GM19467 (cell line): ENCODE results near the gene CSF2.

Experiments used
- ATAC-seq: cut with Tn5 transposase; IDR thresholded peaks from one replicate; pipeline ENCODE4 v1.9.1; 2021; ENCODE audit warnings: mild to moderate bottlenecking, moderate library complexity; ENCODE audit not compliant: unreplicated experiment

The CSF2 gene

DNA sequence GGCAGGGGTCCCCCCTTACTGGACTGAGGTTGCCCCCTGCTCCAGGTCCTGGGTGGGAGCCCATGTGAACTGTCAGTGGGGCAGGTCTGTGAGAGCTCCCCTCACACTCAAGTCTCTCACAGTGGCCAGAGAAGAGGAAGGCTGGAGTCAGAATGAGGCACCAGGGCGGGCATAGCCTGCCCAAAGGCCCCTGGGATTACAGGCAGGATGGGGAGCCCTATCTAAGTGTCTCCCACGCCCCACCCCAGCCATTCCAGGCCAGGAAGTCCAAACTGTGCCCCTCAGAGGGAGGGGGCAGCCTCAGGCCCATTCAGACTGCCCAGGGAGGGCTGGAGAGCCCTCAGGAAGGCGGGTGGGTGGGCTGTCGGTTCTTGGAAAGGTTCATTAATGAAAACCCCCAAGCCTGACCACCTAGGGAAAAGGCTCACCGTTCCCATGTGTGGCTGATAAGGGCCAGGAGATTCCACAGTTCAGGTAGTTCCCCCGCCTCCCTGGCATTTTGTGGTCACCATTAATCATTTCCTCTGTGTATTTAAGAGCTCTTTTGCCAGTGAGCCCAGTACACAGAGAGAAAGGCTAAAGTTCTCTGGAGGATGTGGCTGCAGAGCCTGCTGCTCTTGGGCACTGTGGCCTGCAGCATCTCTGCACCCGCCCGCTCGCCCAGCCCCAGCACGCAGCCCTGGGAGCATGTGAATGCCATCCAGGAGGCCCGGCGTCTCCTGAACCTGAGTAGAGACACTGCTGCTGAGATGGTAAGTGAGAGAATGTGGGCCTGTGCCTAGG lies at the start of gene CSF2:
CSF2 (plus strand) TSS at position 559 of the 783 bp plus-strand sequence; CDS start at position 594, 35 bp downstream.
- ATAC-seq, result no peak

GRCh38 chr5:132024117-132024435 lies 49.5 kb upstream of the CSF2 start:
- ATAC-seq, result no peak

- ATAC-seq, result no peak
Observed at GRCh38 chr5:132024789-132025402, 48.7 kb upstream of the CSF2 start.

GRCh38 chr5:132025403-132025971 lies 48.1 kb upstream of the CSF2 start:
- no peak for ATAC-seq

DNA sequence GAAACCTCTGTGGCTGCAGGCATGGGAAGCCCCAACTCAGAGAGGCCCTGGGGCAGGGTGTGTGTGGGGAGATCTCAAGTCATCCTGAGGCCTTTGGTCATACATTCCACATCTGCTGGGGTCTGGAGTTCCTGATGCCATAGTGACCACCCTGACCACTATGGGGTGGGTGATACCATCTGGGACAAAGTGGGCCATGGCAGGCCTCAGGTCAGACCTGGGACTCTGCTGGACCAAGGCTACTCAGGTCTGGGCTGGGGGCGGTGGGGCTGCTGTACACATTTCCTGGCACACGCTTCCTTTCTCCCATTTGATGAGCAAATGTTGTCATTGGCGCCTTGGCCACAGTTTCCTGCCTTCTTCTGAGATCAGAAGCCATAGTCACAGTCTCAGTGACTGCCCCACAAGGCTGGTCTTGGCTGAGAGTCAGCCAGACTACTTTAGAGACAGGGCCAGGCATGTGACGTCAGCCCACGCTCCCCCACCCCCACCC lies 47.0 kb upstream of the CSF2 start:
- ATAC-seq, result no peak

DNA sequence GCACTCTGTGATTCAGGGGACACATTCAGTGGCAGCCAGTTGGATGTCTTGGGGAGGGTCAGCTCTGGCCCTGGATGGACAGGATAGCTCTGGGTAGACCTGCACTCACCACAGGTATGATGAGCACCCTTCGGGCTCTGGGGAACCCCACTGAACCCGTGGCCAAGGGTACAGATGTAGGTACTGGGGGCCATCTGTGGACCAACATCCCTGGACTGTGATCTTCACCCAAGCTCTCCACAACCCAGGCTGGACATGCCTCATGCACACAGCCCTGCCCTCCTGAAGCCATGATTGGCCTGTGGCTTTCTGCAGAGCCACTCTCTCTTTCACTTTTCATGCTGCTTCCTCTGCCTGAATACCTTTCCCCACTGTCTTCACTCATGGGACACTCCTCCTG lies 46.6 kb upstream of the CSF2 start:
- no peak for ATAC-seq

DNA sequence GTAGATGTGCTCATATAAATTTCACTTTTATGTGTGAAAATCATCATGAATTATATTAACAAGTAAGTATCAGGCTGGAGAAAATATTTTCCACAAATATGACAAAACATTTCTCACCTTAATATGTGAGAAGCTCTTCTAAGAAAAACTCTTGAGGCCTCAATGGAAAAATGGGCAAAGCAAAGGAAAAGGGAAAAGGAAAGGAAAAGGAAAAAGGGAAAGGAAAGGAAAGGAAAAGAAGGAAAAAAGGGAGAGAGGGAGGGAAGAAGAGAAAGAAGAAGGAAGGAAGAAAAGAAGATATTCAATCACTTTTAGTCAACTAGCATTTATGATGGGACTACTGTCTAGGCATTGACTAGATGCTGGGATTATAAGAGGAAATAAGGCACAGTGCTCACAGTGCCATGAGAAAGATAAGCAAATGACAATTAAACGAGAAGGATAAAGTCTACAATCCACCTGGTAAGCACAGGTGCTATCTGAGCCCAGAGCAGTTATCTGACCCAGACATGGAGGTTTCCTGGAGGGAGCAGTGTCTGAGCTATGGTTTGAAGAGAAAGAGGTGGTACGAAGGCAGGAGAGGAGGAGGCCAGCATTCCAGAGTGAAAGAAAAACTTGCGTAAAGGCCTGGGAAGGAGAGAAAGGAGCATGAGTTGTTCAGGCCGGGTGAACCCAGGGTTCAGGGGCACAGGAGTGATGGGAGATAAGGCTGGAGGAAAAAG lies 43.8 kb upstream of the CSF2 start:
- ATAC-seq, result no peak

DNA sequence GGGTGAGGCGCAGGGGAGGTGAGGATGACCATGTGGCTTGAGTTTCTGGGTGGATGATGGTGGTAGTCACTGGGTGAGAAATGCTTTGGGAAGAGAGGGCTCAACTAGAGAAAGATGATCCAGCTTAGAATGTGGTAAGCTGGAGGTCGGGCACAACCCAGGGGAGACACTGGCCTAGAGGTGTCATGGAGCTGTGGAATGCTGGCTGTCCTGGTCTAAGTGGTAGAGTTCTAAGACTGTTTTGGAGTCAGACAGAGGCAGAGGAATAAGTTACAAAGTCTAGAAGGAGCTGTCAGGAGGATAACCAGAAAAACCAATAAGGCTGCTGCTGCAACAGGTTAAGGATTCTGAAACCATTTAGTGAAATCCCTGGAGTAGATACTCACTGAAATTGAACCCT lies 43.0 kb upstream of the CSF2 start:
- no peak for ATAC-seq

GRCh38 chr5:132032196-132032595 lies 41.4 kb upstream of the CSF2 start:
- no peak for ATAC-seq

DNA sequence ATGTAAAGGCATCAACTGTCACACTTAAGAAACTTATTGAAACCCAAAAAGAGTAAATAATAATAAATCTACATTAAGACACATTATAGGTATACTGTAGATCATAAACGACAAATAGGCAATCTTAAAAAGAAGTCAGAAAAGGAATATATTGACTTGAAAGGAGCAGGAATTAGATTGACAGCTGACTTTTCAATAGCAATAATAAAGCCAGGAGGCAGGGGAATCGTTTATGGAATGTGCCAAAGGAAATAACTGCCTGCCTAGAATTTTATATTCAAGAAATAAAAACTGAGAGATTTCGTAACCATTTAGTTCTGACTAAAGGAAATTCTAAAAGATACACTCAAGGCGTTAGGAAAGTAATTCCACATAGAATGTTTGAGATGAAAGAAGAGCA lies 40.5 kb upstream of the CSF2 start:
- no peak for ATAC-seq

DNA sequence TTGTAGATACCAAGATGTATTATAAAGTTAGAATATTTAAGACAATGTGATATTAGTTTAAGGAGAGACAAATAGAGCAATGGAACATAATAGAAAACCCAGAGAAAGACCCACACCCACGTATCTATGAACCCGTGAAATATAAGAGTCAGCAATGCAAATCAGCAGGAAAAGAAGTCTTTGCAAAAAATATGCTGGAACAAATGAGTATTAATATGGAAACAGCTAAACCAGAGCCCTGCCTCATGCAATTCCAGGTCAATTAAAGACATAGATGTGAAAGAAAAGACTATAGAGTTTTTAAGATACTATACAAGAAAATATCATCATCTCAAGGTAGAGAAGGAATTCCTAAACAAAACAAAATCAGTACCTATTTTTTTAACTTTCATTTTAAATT lies 36.2 kb upstream of the CSF2 start:
- ATAC-seq, result no peak

DNA sequence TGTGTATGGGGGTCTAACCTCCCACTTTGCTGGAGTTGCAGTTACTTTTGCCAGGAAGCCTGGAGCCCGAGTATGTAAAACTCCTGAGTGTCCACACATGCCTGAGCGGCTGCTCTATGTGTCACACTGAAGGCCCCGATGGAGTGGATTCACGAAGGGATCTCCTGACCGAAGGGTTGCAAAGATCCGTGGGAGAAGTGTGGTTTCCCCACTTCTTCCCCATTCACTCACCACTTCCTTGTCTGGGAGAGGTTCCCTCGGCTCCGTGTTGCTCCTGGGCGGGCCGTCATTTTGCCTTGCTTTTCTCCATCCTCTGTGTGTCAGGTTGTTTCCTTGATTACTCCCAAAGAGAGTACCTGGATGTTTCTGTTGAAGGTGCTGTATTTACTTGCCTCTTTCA lies 29.4 kb upstream of the CSF2 start:
- ATAC-seq, result no peak

GRCh38 chr5:132046880-132047299 lies 26.7 kb upstream of the CSF2 start:
- no peak for ATAC-seq

- ATAC-seq, result no peak
Observed at GRCh38 chr5:132049093-132049492, 24.5 kb upstream of the CSF2 start.

DNA sequence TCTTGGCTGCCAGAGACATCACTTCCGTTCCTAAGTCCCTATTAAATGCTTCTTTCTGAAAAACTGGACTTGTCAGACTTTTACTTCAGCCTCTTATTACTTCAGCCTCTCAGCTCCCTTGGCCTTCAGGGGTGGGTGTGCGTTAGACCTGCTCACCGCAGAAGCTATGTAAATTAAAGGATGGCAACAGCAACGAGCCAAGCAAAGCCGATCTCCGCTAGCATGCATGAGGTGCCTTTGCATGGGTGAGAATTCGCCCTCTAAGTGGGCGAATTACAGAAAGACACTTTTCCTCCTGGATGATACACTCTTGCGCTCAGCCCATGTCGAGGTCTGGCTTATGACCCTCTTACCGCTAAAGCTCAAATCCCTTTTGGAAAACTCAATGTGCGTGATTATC lies 24.0 kb upstream of the CSF2 start:
- ATAC-seq, result no peak

DNA sequence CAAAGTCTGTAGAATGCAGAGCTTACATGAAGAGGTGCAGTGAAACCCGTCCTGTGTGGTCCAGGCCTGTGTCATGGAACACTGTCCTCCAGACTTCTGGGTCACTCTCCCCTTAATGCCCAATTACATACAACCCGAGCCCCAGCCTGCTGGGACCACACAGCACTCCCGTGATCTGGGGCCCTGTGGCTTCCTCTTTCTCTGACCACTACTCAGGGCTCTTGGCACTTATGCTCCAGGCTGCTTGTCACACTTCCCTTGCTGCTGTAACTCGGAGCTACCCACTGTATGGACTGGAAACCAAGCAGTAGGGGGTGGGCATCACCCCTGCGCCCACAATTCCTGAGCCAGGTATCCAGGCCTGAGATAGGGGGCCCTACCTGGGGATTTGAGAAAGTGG lies 23.5 kb upstream of the CSF2 start:
- ATAC-seq, result no peak

DNA sequence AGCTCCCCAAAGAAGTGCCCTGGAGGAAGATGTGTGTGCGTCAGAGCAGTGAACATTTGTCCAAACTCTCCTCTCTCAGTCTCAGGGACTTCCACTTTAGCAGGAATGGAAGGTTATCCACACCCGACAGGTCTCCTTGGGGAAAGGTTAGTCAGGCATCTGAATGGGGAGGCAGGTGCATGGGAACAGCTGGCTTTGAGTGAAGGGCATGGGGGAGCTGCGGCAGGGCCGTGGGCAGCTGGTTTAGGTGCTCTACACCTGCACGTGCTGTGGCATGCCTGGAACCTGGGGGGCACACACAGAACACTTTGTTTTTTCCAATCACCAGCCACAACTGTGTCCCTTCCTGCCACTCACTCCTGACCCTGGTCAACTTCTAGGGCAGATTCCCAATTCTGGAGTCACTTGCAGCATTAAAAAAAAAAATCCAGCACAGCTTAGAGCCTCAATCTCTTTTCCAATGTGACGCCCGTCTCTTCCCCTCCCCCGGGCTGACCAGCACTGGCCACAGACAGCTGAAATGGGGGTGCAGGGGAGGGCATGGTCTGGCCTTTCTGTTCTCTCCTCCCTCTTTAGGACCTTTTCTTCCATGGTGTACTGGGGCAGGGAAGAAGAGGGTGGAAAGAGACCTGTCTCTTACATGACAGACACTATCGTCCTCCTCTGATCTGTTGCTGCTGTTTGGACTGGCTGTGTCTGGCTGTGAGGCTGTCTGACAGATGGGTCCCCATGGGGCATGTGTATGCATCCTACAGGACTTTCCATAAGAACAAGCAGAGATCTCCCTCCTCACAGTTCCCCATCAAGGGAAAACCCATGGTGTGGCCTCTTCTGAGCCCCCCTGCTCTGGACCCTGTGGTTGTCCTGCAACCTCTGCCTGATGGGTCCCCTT lies 22.7 kb upstream of the CSF2 start:
- ATAC-seq, result no peak

GRCh38 chr5:132052520-132052919 lies 21.1 kb upstream of the CSF2 start:
- ATAC-seq, result no peak

DNA sequence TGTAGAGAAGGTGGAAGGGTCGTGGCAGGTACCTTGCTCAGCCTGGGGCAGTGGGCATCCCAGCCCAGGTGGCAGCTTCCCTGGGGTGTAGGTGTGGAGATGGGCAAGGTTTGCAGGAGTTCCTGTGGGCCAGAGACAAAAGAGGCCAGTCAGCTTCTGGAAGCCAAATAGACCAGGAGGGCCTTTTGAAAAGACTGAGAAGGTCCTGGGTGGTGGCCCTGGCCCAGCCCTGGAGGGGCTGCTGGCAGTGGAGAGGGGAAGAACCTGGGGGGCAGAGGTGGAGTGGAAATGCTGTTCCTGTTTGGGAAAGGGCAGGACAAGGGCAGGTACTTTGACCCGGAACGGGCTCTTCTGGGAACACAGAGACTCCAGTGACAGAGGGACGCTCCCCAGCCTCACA lies 20.1 kb upstream of the CSF2 start:
- ATAC-seq, result no peak

DNA sequence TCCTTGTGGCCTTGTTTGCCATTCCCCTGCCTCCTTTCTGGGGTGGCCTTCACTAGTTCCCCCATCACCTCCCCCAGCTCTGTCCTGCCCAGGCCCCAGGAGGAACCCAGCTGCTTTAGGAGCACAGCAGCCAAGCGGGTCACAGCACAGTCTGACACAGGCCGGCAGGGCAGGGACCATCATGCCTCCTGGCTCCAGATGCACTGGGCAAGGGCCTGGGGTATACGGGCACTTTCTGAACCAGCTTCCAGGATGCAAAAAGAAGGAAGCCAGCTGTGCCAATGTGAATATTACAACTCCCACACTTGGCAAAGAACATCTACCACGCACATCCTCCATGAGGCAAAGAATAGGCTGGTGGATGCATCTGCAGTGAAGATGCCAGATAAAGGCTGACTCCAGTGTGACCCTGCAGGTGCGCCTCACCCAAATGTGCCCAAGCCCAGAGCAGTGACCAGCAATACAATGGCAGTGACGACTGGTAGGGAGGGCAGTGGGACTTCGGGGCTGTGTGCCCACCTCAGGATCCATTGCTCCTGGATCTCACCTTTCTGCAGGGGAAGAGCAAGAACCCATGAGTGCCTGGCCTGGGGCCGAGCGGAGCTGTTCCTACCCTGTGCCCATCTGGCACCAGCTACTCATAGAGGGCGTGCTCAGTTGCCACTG lies 19.4 kb upstream of the CSF2 start:
- ATAC-seq, result no peak
